ENCODE results near the gene SHISAL1.

DNA sequence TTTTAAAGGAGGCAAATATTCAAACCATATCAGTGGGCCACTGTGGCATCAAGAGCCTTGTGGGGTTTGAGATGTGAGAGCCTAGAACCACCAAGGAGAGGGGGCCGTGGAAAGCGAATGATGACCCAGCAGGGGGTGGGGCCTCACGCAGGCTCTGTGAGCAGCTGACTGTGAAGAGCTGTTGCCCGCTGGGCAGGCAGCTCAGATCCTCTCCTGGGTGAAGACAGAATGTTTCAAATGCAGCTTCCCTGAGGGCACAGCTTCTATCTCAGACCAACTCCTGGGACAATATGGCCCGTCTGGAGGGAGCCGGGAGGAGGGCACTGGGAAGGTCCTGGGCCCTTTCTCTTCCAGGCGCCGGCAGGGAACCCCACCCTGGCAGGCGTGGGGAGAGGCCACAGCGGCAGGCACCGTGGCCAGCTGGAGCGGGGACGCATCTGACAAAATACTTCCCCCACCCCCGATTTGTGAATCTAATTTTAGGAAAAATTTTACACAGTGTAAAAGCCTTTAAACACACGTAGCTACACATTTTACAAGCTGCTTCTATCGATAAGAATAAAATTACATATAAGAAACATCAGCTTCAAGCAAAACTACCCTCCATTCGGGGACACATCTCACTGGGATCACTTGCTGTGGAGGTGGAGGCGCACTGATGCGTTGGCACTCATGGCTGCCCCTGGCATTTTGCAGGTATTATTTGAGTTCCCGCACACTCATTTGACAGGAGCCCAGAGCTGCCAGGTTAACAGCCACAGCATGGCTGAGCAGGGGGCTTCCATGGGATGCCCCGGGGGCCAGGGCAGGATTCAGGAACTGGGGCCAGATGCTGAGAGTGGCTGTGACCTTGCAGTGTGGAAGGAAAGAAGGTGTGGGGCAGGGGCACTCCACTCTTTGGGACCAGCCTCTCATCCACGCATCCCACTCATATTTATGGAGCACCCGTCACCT is 91.7 kb downstream of the SHISAL1 start:
- no peak for TF ChIP-seq EZH2 (IDR thresholded peaks at IDR 0.05; ENCODE audit: low read length)
- TF ChIP-seq, protein P1, sequence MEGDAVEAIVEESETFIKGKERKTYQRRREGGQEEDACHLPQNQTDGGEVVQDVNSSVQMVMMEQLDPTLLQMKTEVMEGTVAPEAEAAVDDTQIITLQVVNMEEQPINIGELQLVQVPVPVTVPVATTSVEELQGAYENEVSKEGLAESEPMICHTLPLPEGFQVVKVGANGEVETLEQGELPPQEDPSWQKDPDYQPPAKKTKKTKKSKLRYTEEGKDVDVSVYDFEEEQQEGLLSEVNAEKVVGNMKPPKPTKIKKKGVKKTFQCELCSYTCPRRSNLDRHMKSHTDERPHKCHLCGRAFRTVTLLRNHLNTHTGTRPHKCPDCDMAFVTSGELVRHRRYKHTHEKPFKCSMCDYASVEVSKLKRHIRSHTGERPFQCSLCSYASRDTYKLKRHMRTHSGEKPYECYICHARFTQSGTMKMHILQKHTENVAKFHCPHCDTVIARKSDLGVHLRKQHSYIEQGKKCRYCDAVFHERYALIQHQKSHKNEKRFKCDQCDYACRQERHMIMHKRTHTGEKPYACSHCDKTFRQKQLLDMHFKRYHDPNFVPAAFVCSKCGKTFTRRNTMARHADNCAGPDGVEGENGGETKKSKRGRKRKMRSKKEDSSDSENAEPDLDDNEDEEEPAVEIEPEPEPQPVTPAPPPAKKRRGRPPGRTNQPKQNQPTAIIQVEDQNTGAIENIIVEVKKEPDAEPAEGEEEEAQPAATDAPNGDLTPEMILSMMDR (optimal IDR thresholded peaks at IDR 0.05 in 1 of 3, IDR thresholded peaks at IDR 0.05 in 1 of 3, conservative IDR thresholded peaks at IDR 0.05 in 1 of 3; ENCODE audit: extremely low read depth in 1 of 3, insufficient read depth in 2 of 3, low read length in 3 of 3) = no peak
